Activated B cell treated with CpG ODN at 0.5 μM for 24 hours (primary cell): ENCODE measurements around the gene PRKCB. TPM values are rescaled to one million over a fixed set of nuclear protein-coding genes. Genes with fewer than 3 reads are reported as not detected.

ENCODE experiments used
- ATAC-seq: fragments of 200-7000 bp; cut with Tn5 transposase; one replicate; pipeline ENCODE4 v1.10.0; 2021; ENCODE audit warnings: low read depth, mild to moderate bottlenecking, moderate library complexity
- CTCF ChIA-PET: fragments of 350-600 bp; sonication (Branson Sonifier 250); formaldehyde crosslinking; loops from one replicate; lab custom pipeline; 2021; ENCODE audit warnings: antibody characterized with exemption; lab: Charles Lee
- POLR2A ChIA-PET: fragments of 350-600 bp; sonication (Branson Sonifier 250); formaldehyde crosslinking; loops from one replicate; lab custom pipeline; 2021; ENCODE audit warnings: antibody characterized with exemption; lab: Charles Lee
- DNase-seq: peaks from one replicate; pipeline ENCODE4 v3.0.0; 2022
- H3K27ac Mint-ChIP-seq: one replicate; pipeline ENCODE4 v1.8.0; 2020; ENCODE audit warnings: mixed read lengths
- H3K27me3 Mint-ChIP-seq: one replicate; pipeline ENCODE4 v1.8.0; 2021; ENCODE audit warnings: mixed read lengths
- H3K36me3 Mint-ChIP-seq: one replicate; pipeline ENCODE4 v1.8.0; 2021; ENCODE audit warnings: low read depth, mixed read lengths
- H3K4me1 Mint-ChIP-seq: one replicate; pipeline ENCODE4 v1.8.0; 2021; ENCODE audit warnings: mixed read lengths
- H3K4me3 Mint-ChIP-seq: one replicate; pipeline ENCODE4 v1.8.0; 2020; ENCODE audit warnings: mild to moderate bottlenecking, mixed read lengths
- H3K9me3 Mint-ChIP-seq: one replicate; pipeline ENCODE4 v1.8.0; 2020; ENCODE audit warnings: mixed read lengths
- CTCF ChIP-seq: fragments of 200-600 bp; IDR thresholded peaks from one replicate; pipeline ENCODE4 v1.8.0; 2022; ENCODE audit warnings: antibody characterized with exemption, mild to moderate bottlenecking
- intact Hi-C: fragments of 100-400 bp; cut with micrococcal nuclease; formaldehyde crosslinking; loops from one replicate; pipeline ENCODE4 v1.15.1; 2024
- total RNA-seq: library from RNA; stranded (reverse); gene quantifications from 2 replicates; pipeline ENCODE4 v1.2.3, GENCODE V29; 2022

The PRKCB gene
- total RNA-seq, 1 donor from 2014 or later: 146 TPM

- H3K36me3 Mint-ChIP-seq: peaks cover 56% of the 10 kb centered on the region
These were observed 11.5 kb downstream of the PRKCB start for GRCh38 chr16:23847251-23847650.

GRCh38 chr16:23847948-23848347 lies 12.2 kb downstream of the PRKCB start:
- no peaks in the 10 kb centered on the region for H3K27me3 Mint-ChIP-seq
- H3K9me3 Mint-ChIP-seq: no peaks in the 10 kb centered on the region
- peaks cover 91% of the 10 kb centered on the region for H3K4me1 Mint-ChIP-seq
- ChIA-PET POLR2A (interaction anchor here (0.6 kb wide), 1 partner anchor 227 kb away, joined by 3 read pairs; no protein-coding TSS in a partner anchor), CTCF (no interaction called here)
- no peak for TF ChIP-seq CTCF
- peaks cover 56% of the 10 kb centered on the region for H3K36me3 Mint-ChIP-seq
- DNase-seq (no peak), ATAC-seq (peak; percentile 76)
- peak overlapping the region; percentile 29 for H3K4me3 Mint-ChIP-seq
- peak overlapping the region; percentile 82 for H3K27ac Mint-ChIP-seq
- intact Hi-C loops: loop anchor here (1.0 kb wide), 1 partner anchor 10 kb away; no protein-coding TSS in a partner anchor

More at GRCh38 chr16:23847251-23847650, 11.5 kb downstream of the PRKCB start:
- POLR2A ChIA-PET: interaction anchor here (0.6 to 1.1 kb wide), 3 partner anchors 9 to 1283 kb away, joined by 4 to 5 read pairs (median 5); no protein-coding TSS in a partner anchor
- no peaks in the 10 kb centered on the region for H3K9me3 Mint-ChIP-seq
- H3K27me3 Mint-ChIP-seq: no peaks in the 10 kb centered on the region
- no peak overlapping the region for H3K4me3 Mint-ChIP-seq
- peak overlapping the region; percentile 65 for H3K27ac Mint-ChIP-seq
- CTCF ChIA-PET: interaction anchor here (1.9 to 2.0 kb wide), 2 partner anchors 30 to 44 kb away, joined by 6 to 8 read pairs; no protein-coding TSS in a partner anchor
- H3K4me1 Mint-ChIP-seq: peaks cover 91% of the 10 kb centered on the region
- DNase-seq: no peak
- intact Hi-C loops: no loop called here
- no peak for ATAC-seq
- TF ChIP-seq CTCF: no peak

- H3K27ac Mint-ChIP-seq: peak overlapping the region; percentile 82
- no peak for TF ChIP-seq CTCF
- ATAC-seq: no peak
- peaks cover 61% of the 10 kb centered on the region for H3K36me3 Mint-ChIP-seq
- intact Hi-C loops: loop anchor here (1.0 kb wide), 1 partner anchor 11 kb away; no protein-coding TSS in a partner anchor
- H3K4me3 Mint-ChIP-seq: peak overlapping the region; percentile 55
- POLR2A ChIA-PET: interaction anchor here (0.6 to 1.5 kb wide), 5 partner anchors 10 to 164 kb away, joined by 3 to 4 read pairs (median 4); no protein-coding TSS in a partner anchor
- CTCF ChIA-PET: interaction anchor here (1.5 kb wide), 1 partner anchor 11 kb away, joined by 4 read pairs; no protein-coding TSS in a partner anchor
- peaks cover 93% of the 10 kb centered on the region for H3K4me1 Mint-ChIP-seq
- DNase-seq: no peak
- peaks cover 2% of the 10 kb centered on the region for H3K9me3 Mint-ChIP-seq
- H3K27me3 Mint-ChIP-seq: no peaks in the 10 kb centered on the region
These were observed 13.2 kb downstream of the PRKCB start for GRCh38 chr16:23848958-23849357.

GRCh38 chr16:23852794-23853562 lies 17.2 kb downstream of the PRKCB start:
- ChIA-PET CTCF (interaction anchor here (0.7 to 2.2 kb wide), 5 partner anchors 9 to 184 kb away, joined by 3 to 8 read pairs (median 5); no protein-coding TSS in a partner anchor), POLR2A (interaction anchor here (0.6 to 2.2 kb wide), 10 partner anchors 9 to 161 kb away, joined by 3 to 16 read pairs (median 4); partner anchors contain the start of gene PRKCB)
- intact Hi-C loops: no loop called here
- no peak for TF ChIP-seq CTCF
- Mint-ChIP-seq H3K27ac (peak overlapping the region; percentile 86), H3K27me3 (no peaks in the 10 kb centered on the region), H3K4me1 (peaks cover 98% of the 10 kb centered on the region), H3K4me3 (peak overlapping the region; percentile 67), H3K9me3 (peaks cover 2% of the 10 kb centered on the region), H3K36me3 (peaks cover 42% of the 10 kb centered on the region)
- DNase-seq (no peak), ATAC-seq (peak; percentile 54)

- POLR2A ChIA-PET: interaction anchor here (0.6 to 1.4 kb wide), 3 partner anchors 8 to 157 kb away, joined by 3 to 14 read pairs (median 5); no protein-coding TSS in a partner anchor
- TF ChIP-seq CTCF: no peak
- ATAC-seq: no peak
- CTCF ChIA-PET: interaction anchor here (1.1 to 3.2 kb wide), 2 partner anchors 19 to 51 kb away, joined by 3 to 11 read pairs; partner anchors contain the start of gene PRKCB
- peaks cover 34% of the 10 kb centered on the region for H3K36me3 Mint-ChIP-seq
- DNase-seq: no peak
- H3K4me3 Mint-ChIP-seq: no peak overlapping the region
- peaks cover 98% of the 10 kb centered on the region for H3K4me1 Mint-ChIP-seq
- no peaks in the 10 kb centered on the region for H3K27me3 Mint-ChIP-seq
- intact Hi-C loops: loop anchor here (5.0 kb wide), 1 partner anchor 157 kb away; no protein-coding TSS in a partner anchor
- H3K9me3 Mint-ChIP-seq: peaks cover 2% of the 10 kb centered on the region
- peak overlapping the region; percentile 86 for H3K27ac Mint-ChIP-seq
These were observed 19.2 kb downstream of the PRKCB start for GRCh38 chr16:23855010-23855409.
